GM12891 (cell line): Measurements from ENCODE around the gene MYO1D.

Experiments
- DNase-seq: peaks from one replicate; pipeline ENCODE4 v3.0.0; 2011; ENCODE audit warnings: low spot score; ENCODE audit not compliant: insufficient read length
- FAIRE-seq: peaks from 2 replicates; lab custom pipeline; 2011; peaks lifted over from hg19 to GRCh38; lab: Jason Lieb, UNC
- PAX5 ChIP-seq: IDR thresholded peaks from 2 replicates; pipeline ENCODE4 v1.6.1; 2011; ENCODE audit warnings: low read length, moderate library complexity, mild to moderate bottlenecking; ENCODE audit not compliant: insufficient read depth, severe bottlenecking
- POLR2A ChIP-seq: IDR thresholded peaks from 2 replicates; pipeline ENCODE4 v1.6.1; 2011; ENCODE audit warnings: low read depth, low read length, control low read depth
- POLR2AphosphoS5 ChIP-seq: IDR thresholded peaks from 2 replicates; pipeline ENCODE4 v1.6.1; 2011; ENCODE audit warnings: low read depth, low read length, control low read depth
- POU2F2 ChIP-seq: IDR thresholded peaks from 2 replicates; pipeline ENCODE4 v1.6.1; 2011; ENCODE audit warnings: low read depth, mild to moderate bottlenecking, control low read depth, low read length, moderate library complexity
- SPI1 ChIP-seq: IDR thresholded peaks from 2 replicates; pipeline ENCODE4 v1.6.1; 2011; ENCODE audit warnings: low read depth, low read length, control low read depth
- TAF1 ChIP-seq: IDR thresholded peaks from 2 replicates; pipeline ENCODE4 v1.6.1; 2011; ENCODE audit warnings: low read depth, low read length, control low read depth

The MYO1D gene

DNA sequence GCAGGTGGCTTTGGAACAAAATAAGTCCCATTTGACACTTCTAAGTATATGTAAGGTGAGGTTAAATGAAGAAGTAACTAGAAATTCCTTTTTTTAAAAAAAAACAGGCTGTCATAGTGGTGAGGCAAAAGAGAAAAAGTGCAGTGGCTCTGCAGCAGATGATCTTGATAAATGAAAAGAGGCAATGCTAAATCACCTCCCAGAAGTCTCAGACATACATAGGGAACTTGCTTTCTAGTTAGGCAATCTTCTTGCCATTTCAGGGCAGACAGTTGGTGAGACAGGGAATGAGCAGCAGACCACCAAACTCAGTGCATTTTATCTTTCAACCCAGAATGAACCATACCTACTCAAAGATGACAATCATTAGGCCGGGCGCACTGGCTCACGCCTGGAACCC, 90.8 kb downstream of the MYO1D start:
- FAIRE-seq (no peak), DNase-seq (no peak)
- TF ChIP-seq POLR2AphosphoS5 (no peak), TAF1 (no peak), PAX5 (no peak), POLR2A (no peak), SPI1 (no peak), POU2F2 (no peak)

DNA sequence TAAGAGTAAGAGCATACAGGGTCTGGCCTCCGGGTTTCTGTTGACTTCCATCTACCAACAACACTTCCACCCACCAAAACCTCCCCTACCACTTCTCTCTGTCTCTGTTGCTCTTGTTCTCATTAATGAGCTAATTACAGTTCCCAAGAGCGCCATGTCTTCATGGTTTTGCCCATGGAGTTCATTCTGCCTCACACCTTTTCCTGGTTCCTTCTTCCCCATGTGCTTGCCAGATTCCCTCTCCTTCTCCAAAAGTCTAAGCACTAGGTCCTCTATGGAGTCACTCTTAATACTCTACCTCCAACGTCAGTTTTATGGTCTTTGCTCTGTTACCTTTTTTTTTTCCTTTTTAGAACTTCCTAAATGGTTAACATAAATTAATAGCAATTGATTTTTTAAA, 92.8 kb downstream of the MYO1D start:
- no peak for DNase-seq
- TF ChIP-seq POLR2AphosphoS5 (no peak), POLR2A (no peak), PAX5 (no peak), SPI1 (no peak), TAF1 (no peak), POU2F2 (no peak)
- no peak for FAIRE-seq

DNA sequence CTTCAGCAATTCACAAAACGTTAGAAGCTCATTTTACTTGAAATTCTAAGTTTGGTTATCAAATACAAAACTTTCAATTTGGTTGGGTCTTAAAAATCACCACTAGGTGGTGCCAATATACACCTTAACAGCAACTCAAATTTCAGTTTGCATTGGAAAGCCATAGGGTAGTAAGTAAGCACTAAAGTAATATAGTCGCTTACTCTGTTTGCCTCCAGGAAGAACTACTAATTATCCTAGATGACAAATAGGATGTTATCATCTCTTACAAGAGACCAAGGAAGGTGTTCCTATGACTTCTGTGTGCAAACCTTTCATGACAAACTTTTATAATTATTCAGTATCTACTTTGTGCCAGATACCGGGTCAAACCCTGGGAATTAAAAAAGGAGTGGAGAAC, 93.3 kb downstream of the MYO1D start:
- DNase-seq = peak; percentile 21
- TF ChIP-seq POLR2AphosphoS5 = no peak
- TF ChIP-seq POU2F2 = no peak
- TF ChIP-seq TAF1 = no peak
- no peak for TF ChIP-seq SPI1
- no peak for TF ChIP-seq PAX5
- TF ChIP-seq POLR2A = no peak
- FAIRE-seq = peak; percentile 82

GRCh38 chr17:32780721-32781120, 96.2 kb downstream of the MYO1D start:
- DNase-seq = no peak
- TF ChIP-seq PAX5 = no peak
- TF ChIP-seq TAF1 = no peak
- no peak for TF ChIP-seq POU2F2
- TF ChIP-seq SPI1 = no peak
- FAIRE-seq = no peak

- FAIRE-seq = no peak
Measured at GRCh38 chr17:32777922-32778321, 99.0 kb downstream of the MYO1D start.

GRCh38 chr17:32777436-32777835, 99.5 kb downstream of the MYO1D start:
- no peak for FAIRE-seq
- no peak for DNase-seq
- TF ChIP-seq PAX5 (no peak), POU2F2 (no peak), POLR2A (no peak), SPI1 (no peak), POLR2AphosphoS5 (no peak), TAF1 (no peak)

More at GRCh38 chr17:32777922-32778321, 99.0 kb downstream of the MYO1D start:
- no peak for DNase-seq
- TF ChIP-seq POU2F2 (no peak), SPI1 (no peak), POLR2A (no peak), POLR2AphosphoS5 (no peak), TAF1 (no peak), PAX5 (no peak)

GRCh38 chr17:32774695-32775084, 102.2 kb downstream of the MYO1D start:
- no peak for DNase-seq
- TF ChIP-seq POLR2A = no peak
- TF ChIP-seq SPI1 = no peak
- TF ChIP-seq PAX5 = no peak
- TF ChIP-seq TAF1 = no peak
- TF ChIP-seq POU2F2 = no peak
- TF ChIP-seq POLR2AphosphoS5 = no peak
- FAIRE-seq = no peak

GRCh38 chr17:32773856-32774694, 102.8 kb downstream of the MYO1D start:
- DNase-seq = no peak
- no peak for FAIRE-seq
- TF ChIP-seq POLR2A (no peak), TAF1 (no peak), PAX5 (no peak), POLR2AphosphoS5 (no peak), SPI1 (no peak), POU2F2 (no peak)

DNA sequence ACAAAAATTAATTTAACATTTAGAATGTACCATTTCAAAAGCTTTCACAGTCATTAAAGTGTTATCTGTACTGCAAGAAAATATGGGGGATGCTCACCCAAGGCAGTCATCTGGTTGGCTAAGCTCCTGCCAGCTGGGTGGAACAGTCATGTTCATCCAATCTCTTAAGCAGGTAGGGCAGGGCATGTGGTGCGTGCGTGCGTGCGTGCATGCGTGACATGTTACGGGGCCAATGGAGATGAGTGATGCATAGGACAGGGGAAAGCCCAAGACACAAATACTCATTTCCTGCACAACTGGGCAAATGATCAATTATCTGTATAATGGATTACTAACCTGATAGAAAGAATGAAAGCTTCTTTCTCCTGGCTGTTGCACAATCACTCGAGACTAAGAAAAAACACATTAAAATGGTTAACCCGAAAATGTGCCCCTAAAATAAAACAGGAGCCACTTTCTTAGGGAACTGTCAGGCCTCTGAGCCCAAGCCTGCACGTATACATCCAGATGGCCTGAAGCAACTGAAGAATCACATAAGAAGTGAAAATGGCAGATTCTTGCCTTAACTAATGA, 104.4 kb downstream of the MYO1D start:
- TF ChIP-seq PAX5 (peak; percentile 98), SPI1 (no peak)
- peak; percentile 84 for FAIRE-seq
- peak; percentile 9 for DNase-seq

DNA sequence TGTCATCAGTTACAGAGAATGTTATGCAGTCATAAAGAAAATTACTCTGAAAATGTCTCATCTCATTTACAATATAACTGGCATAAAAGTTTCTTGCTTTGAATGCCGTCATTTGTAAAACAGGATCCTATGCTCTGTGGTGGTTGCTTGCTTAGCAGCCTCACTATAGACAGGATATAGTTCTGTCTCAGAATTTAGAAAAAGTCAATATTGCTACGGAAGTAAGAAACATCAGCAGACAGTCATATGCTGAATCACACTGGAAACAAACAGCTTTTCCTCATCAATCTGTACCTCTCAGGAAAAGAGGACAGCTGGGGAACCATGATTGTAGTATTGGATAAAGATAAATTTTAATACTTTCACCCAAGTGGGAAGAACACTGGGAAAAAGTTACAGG, 105.5 kb downstream of the MYO1D start:
- DNase-seq (no peak), FAIRE-seq (no peak)
- no peak for TF ChIP-seq TAF1
- TF ChIP-seq PAX5 = no peak
- no peak for TF ChIP-seq POU2F2
- TF ChIP-seq SPI1 = no peak
- TF ChIP-seq POLR2AphosphoS5 = no peak
- TF ChIP-seq POLR2A = no peak

- TF ChIP-seq POLR2AphosphoS5 (no peak), SPI1 (no peak), TAF1 (no peak), POLR2A (no peak), PAX5 (no peak), POU2F2 (no peak)
- FAIRE-seq (no peak), DNase-seq (no peak)
Measured at GRCh38 chr17:32769846-32770245, 107.1 kb downstream of the MYO1D start.
